GM18861 (cell line): ENCODE measurements around the gene CCDC197.

ENCODE experiments used
- ATAC-seq: cut with Tn5 transposase; IDR thresholded peaks from one replicate; pipeline ENCODE4 v1.9.1; 2021; ENCODE audit not compliant: unreplicated experiment

CCDC197 gene

GRCh38 chr14:93960774-93961438, 36.2 kb upstream of the CCDC197 start:
- ATAC-seq: no peak

- ATAC-seq: no peak
These were observed 35.5 kb upstream of the CCDC197 start for GRCh38 chr14:93961620-93962019.

GRCh38 chr14:93962701-93963601, 34.1 kb upstream of the CCDC197 start:
- ATAC-seq: peak; percentile 37

- no peak for ATAC-seq
These were observed 33.4 kb upstream of the CCDC197 start for GRCh38 chr14:93963692-93964091.

GRCh38 chr14:93964281-93964680, 32.8 kb upstream of the CCDC197 start:
- no peak for ATAC-seq

- no peak for ATAC-seq
These were observed 32.2 kb upstream of the CCDC197 start for GRCh38 chr14:93964820-93965286.

- ATAC-seq: no peak
These were observed 31.7 kb upstream of the CCDC197 start for GRCh38 chr14:93965287-93965821.

GRCh38 chr14:93965946-93966474, 31.1 kb upstream of the CCDC197 start:
- no peak for ATAC-seq

- ATAC-seq: peak; percentile 35
These were observed 29.4 kb upstream of the CCDC197 start for GRCh38 chr14:93967637-93968250.

GRCh38 chr14:93969082-93969828, 27.8 kb upstream of the CCDC197 start:
- ATAC-seq: peak; percentile 20

- no peak for ATAC-seq
These were observed 26.5 kb upstream of the CCDC197 start for GRCh38 chr14:93970585-93970964.

GRCh38 chr14:93970965-93971634, 26.0 kb upstream of the CCDC197 start:
- peak; percentile 25 for ATAC-seq

- no peak for ATAC-seq
These were observed 25.5 kb upstream of the CCDC197 start for GRCh38 chr14:93971635-93972027.

- ATAC-seq: no peak
These were observed 24.4 kb upstream of the CCDC197 start for GRCh38 chr14:93972618-93973205.

GRCh38 chr14:93973607-93974006, 23.5 kb upstream of the CCDC197 start:
- no peak for ATAC-seq

- ATAC-seq: no peak
These were observed 22.8 kb upstream of the CCDC197 start for GRCh38 chr14:93974299-93974698.

- ATAC-seq: no peak
These were observed 22.3 kb upstream of the CCDC197 start for GRCh38 chr14:93974833-93975232.

GRCh38 chr14:93975791-93976476, 21.2 kb upstream of the CCDC197 start:
- ATAC-seq: peak; percentile 61

- ATAC-seq: peak; percentile 3
These were observed 20.5 kb upstream of the CCDC197 start, which contains the start of gene ASB2 for GRCh38 chr14:93976477-93977057. TSS of gene ASB2 (minus strand) at chr14:93976570. CDS start at chr14:93964539, 12,031 bp downstream.
